Measurements from ENCODE around the gene ARL9.

- TF ChIP-seq CTCF (IDR thresholded peaks at IDR 0.05; ENCODE audit: poor library complexity, severe bottlenecking), result no peak
- no peak for TF ChIP-seq RAD21 (conservative IDR thresholded peaks at IDR 0.05)
- TF ChIP-seq TAF1 (IDR thresholded peaks at IDR 0.05; ENCODE audit: low read depth), result no peak
- no peak for TF ChIP-seq POLR2AphosphoS5 (IDR thresholded peaks at IDR 0.05)
- no peak for TF ChIP-seq SMC3 (conservative IDR thresholded peaks at IDR 0.05; ENCODE audit: poor library complexity)
- TF ChIP-seq EP300 (conservative IDR thresholded peaks at IDR 0.05; ENCODE audit: poor library complexity, severe bottlenecking), result no peak
- no peak for TF ChIP-seq REST (IDR thresholded peaks at IDR 0.05; ENCODE audit: borderline replicate concordance)
Observed at GRCh38 chr4:56460085-56460484, 45.5 kb upstream of the ARL9 start.
